HCT116 (cell line): ENCODE measurements around the gene AGPAT3. TPM values are rescaled to one million over a fixed set of nuclear protein-coding genes. Genes with fewer than 3 reads are reported as not detected.

Experiments used
- ATAC-seq: fragments of 200-7000 bp; cut with Tn5 transposase; 2 replicates; pipeline ENCODE4 v1.9.1; 2020; ENCODE audit warnings: mild to moderate bottlenecking, moderate library complexity
- BruUV-seq: library from RNA; stranded (reverse); fragments of 400-500 nt; replicated peaks from 2 replicates; lab custom pipeline; 2021; lab: Mats Ljungman, UMichigan
- CTCF ChIA-PET: fragments of 300-600 bp; sonication (Branson Sonifier 250); formaldehyde crosslinking; loops from one replicate; lab custom pipeline; 2021; ENCODE audit warnings: antibody characterized with exemption; lab: Charles Lee
- POLR2A ChIA-PET: fragments of 300-600, 350-600 bp; sonication (Branson Sonifier 250); formaldehyde crosslinking; loops from one replicate; lab custom pipeline; 2021; ENCODE audit warnings: antibody characterized with exemption; lab: Charles Lee
- RAD21 ChIA-PET, 2 experiments: fragments of 300-600 bp; sonication (Branson Sonifier 250); formaldehyde crosslinking; loops; one replicate each; lab custom pipeline; 2023; ENCODE audit warnings: low total read pairs in 2 of 2; ENCODE audit not compliant: uncharacterized antibody in 2 of 2, unreplicated experiment in 2 of 2, low non-redundant PET in 1 of 2; lab: Charles Lee
- DNase-seq: peaks from one replicate; pipeline ENCODE4 v3.0.0-alpha.2; 2010; ENCODE audit warnings: low read depth, low spot score
- H2AFZ ChIP-seq: fragments of 200-600 bp; shearing (Covaris generic), sonication (generic); 2 replicates; pipeline ENCODE4 v1.6.1; 2017; ENCODE audit warnings: low read depth, mixed run types, mixed read lengths, antibody characterized with exemption, low read length; ENCODE audit not compliant: poor library complexity, severe bottlenecking
- H3K27ac ChIP-seq: 2 replicates; pipeline ENCODE4 v1.5.1; 2012; ENCODE audit warnings: low read depth, low read length
- H3K27me3 ChIP-seq: fragments of 200-600 bp; sonication (generic); 2 replicates; pipeline ENCODE4 v1.6.1; 2016; ENCODE audit warnings: mixed run types, low read length, mixed read lengths; ENCODE audit not compliant: insufficient read depth
- H3K36me3 ChIP-seq, 2 experiments: fragments of 200-500 bp in 1 of 2; fragments of 200-600 bp in 1 of 2; sonication (Bioruptor generic) in 1 of 2; sonication (generic) in 1 of 2; 2 replicates each; pipeline versions ENCODE4 v1.5.1 to v1.6.1; 2014 to 2016; ENCODE audit warnings: low read length in 2 of 2, inconsistent platforms in 1 of 2, mixed read lengths in 1 of 2, mixed run types in 1 of 2; ENCODE audit not compliant: insufficient read depth in 2 of 2, control insufficient read depth in 1 of 2
- H3K4me1 ChIP-seq, 2 experiments: fragments of 200-600 bp in 1 of 2; sonication (generic) in 1 of 2; 2 replicates each; pipeline versions ENCODE4 v1.5.1 to v1.6.1; 2012 to 2017; ENCODE audit warnings: low read length in 2 of 2, inconsistent platforms in 1 of 2, mild to moderate bottlenecking in 1 of 2, mixed read lengths in 1 of 2, mixed run types in 1 of 2, moderate library complexity in 1 of 2; ENCODE audit not compliant: insufficient read depth in 2 of 2, control insufficient read depth in 1 of 2
- H3K4me2 ChIP-seq: fragments of 200-600 bp; sonication (generic); 2 replicates; pipeline ENCODE4 v1.6.1; 2017; ENCODE audit warnings: mixed run types, low read length, mixed read lengths
- H3K4me3 ChIP-seq, 2 experiments: fragments of 200-600 bp in 1 of 2; sonication (generic) in 1 of 2; replicated peaks in 1 of 2; 2 replicates each; pipeline ENCODE4 v1.5.1; 2011 to 2016; ENCODE audit warnings: low read length in 2 of 2, control low read depth in 1 of 2, low read depth in 1 of 2, mild to moderate bottlenecking in 1 of 2, mixed read lengths in 1 of 2, mixed run types in 1 of 2
- H3K79me2 ChIP-seq: fragments of 200-600 bp; sonication (generic); 2 replicates; pipeline ENCODE4 v1.6.1; 2017; ENCODE audit warnings: mild to moderate bottlenecking, mixed run types, low read length, moderate library complexity, mixed read lengths; ENCODE audit not compliant: insufficient read depth
- H3K9ac ChIP-seq: fragments of 200-600 bp; sonication (generic); 2 replicates; pipeline ENCODE4 v1.6.1; 2016; ENCODE audit warnings: low read length, mixed read lengths
- H3K9me2 ChIP-seq: fragments of 200-600 bp; sonication (generic), shearing (Covaris generic); 2 replicates; pipeline ENCODE4 v1.6.1; 2017; ENCODE audit warnings: mixed run types, mild to moderate bottlenecking, moderate library complexity; ENCODE audit not compliant: insufficient read depth
- H3K9me3 ChIP-seq, 2 experiments: fragments of 200-500 bp in 1 of 2; fragments of 200-600 bp in 1 of 2; sonication (Bioruptor generic) in 1 of 2; sonication (generic) in 1 of 2; 2 replicates each; pipeline ENCODE4 v1.6.1; 2014 to 2017; ENCODE audit warnings: low read length in 2 of 2, mixed read lengths in 2 of 2, inconsistent platforms in 1 of 2, low read depth in 1 of 2, mild to moderate bottlenecking in 1 of 2, mixed run types in 1 of 2, moderate library complexity in 1 of 2; ENCODE audit not compliant: control insufficient read depth in 1 of 2, insufficient read depth in 1 of 2
- H4K20me1 ChIP-seq: fragments of 200-600 bp; sonication (generic), shearing (Covaris generic); 2 replicates; pipeline ENCODE4 v1.6.1; 2017; ENCODE audit warnings: mixed run types, mild to moderate bottlenecking, moderate library complexity; ENCODE audit not compliant: insufficient read depth
- CBX3 ChIP-seq: IDR thresholded peaks from 2 replicates; pipeline ENCODE4 v1.6.1; 2012; ENCODE audit warnings: low read depth
- CEBPB ChIP-seq: IDR thresholded peaks from 2 replicates; pipeline ENCODE4 v1.6.1; 2012; ENCODE audit warnings: low read depth
- EGR1 ChIP-seq: IDR thresholded peaks from 2 replicates; pipeline ENCODE4 v1.6.1; 2012; ENCODE audit warnings: low read depth
- EZH2phosphoT487 ChIP-seq: fragments of 200-600 bp; IDR thresholded peaks from 2 replicates; pipeline ENCODE4 v1.6.1; 2018; ENCODE audit warnings: antibody characterized with exemption, borderline replicate concordance
- FOSL1 ChIP-seq: IDR thresholded peaks from 2 replicates; pipeline ENCODE4 v1.6.1; 2012; ENCODE audit warnings: low read depth
- JUND ChIP-seq: IDR thresholded peaks from 2 replicates; pipeline ENCODE4 v1.6.1; 2012
- POLR2A ChIP-seq: IDR thresholded peaks from 2 replicates; pipeline ENCODE4 v1.7.0; 2011; ENCODE audit warnings: borderline replicate concordance; ENCODE audit not compliant: insufficient read depth, insufficient read length; ENCODE audit errors: extremely low read depth
- RAD21 ChIP-seq: IDR thresholded peaks from 2 replicates; pipeline ENCODE4 v1.6.1; 2012; ENCODE audit warnings: low read depth, mild to moderate bottlenecking
- SIN3A ChIP-seq: IDR thresholded peaks from 2 replicates; pipeline ENCODE4 v1.6.1; 2012; ENCODE audit warnings: low read depth
- SP1 ChIP-seq: IDR thresholded peaks from 2 replicates; pipeline ENCODE4 v1.6.1; 2012; ENCODE audit warnings: low read depth
- SRF ChIP-seq: IDR thresholded peaks from 2 replicates; pipeline ENCODE4 v1.6.1; 2012; ENCODE audit warnings: low read depth
- TCF7L2 ChIP-seq: IDR thresholded peaks from 2 replicates; pipeline ENCODE4 v1.7.0; 2011; ENCODE audit warnings: borderline replicate concordance, inconsistent platforms; ENCODE audit not compliant: insufficient read depth, insufficient read length; ENCODE audit errors: extremely low read depth
- YY1 ChIP-seq: IDR thresholded peaks from 2 replicates; pipeline ENCODE4 v1.6.1; 2011; ENCODE audit warnings: low read length, low read depth, moderate library complexity, mild to moderate bottlenecking; ENCODE audit not compliant: insufficient replicate concordance; ENCODE audit errors: extremely low read depth
- ZFX ChIP-seq: fragments of 450-650 bp; IDR thresholded peaks from 2 replicates; pipeline ENCODE4 v1.6.1; 2017
- ZNF274 ChIP-seq: fragments of 200-500 bp; sonication (Bioruptor generic); IDR thresholded peaks from 2 replicates; pipeline ENCODE4 v1.6.1; 2014; ENCODE audit warnings: mild to moderate bottlenecking, low read depth, low read length, inconsistent platforms
- intact Hi-C: fragments of 100-400 bp; cut with micrococcal nuclease; formaldehyde crosslinking; loops from 2 replicates; pipeline ENCODE4 v1.10.0; 2022
- total RNA-seq: library from RNA; stranded (reverse); gene quantifications from one replicate; pipeline ENCODE4 v1.2.1, GENCODE V29; 2021; ENCODE audit not compliant: unreplicated experiment
- TF ChIP-seq, protein P1 (sequence below): IDR thresholded peaks from 2 replicates; pipeline ENCODE4 v1.6.1; 2012
- TF ChIP-seq, protein P2 (sequence below), 3 experiments: fragments of 200-600 bp in 1 of 3; sonication (generic) in 1 of 3; IDR thresholded peaks in 2 of 3; conservative IDR thresholded peaks in 1 of 3; 2 replicates each; pipeline ENCODE4 v1.5.1; 2012 to 2017; ENCODE audit warnings: low read depth in 2 of 3, low read length in 2 of 3, antibody characterized with exemption in 1 of 3, borderline replicate concordance in 1 of 3, control low read depth in 1 of 3, mild to moderate bottlenecking in 1 of 3, mixed read lengths in 1 of 3, mixed run types in 1 of 3, moderate library complexity in 1 of 3; ENCODE audit not compliant: insufficient read depth in 1 of 3
- TF ChIP-seq, protein P3 (sequence below): IDR thresholded peaks from 2 replicates; pipeline ENCODE4 v1.6.1; 2012
- TF ChIP-seq, protein P4 (sequence below): IDR thresholded peaks from 2 replicates; pipeline ENCODE4 v1.6.1; 2011; ENCODE audit warnings: mild to moderate bottlenecking, low read length, moderate library complexity; ENCODE audit not compliant: insufficient replicate concordance; ENCODE audit errors: extremely low read depth
- TF ChIP-seq, protein P5 (sequence below): IDR thresholded peaks from 2 replicates; pipeline ENCODE4 v1.6.1; 2012; ENCODE audit warnings: low read depth

AGPAT3 gene
- total RNA-seq, 1 experiment from 2014 or later, result 54.1 TPM

DNA sequence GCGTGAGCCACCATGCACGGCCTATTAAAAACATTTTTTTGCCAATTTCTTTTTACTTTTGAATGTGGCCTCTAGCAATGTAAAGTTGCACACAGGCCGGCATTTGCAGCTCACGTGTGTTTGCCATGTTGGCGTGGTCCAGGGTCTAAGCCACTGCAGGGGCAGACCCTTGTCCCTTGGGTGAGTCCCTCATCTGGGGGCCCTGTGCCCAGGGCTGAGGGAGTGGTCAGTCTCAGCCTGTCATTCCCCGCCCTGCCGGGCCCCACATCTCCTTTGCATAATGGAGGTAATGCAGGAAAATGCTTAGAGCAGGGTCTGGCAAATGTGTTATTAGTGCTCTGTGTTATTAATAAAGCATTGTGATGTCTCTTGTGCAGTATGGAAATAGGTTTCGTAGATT lies 16.9 kb downstream of the AGPAT3 start:
- Histone ChIP-seq H3K4me3 (no peak overlapping the region), H3K4me1 (peaks cover 46 to 66% of the 10 kb centered on the region in 2 experiments), H3K4me2 (no peak overlapping the region), H3K36me3 (no peaks in the 10 kb centered on the region), H4K20me1 (0 out of 2 replicates have a peak, but pooled peaks cover 3% of the 10 kb centered on the region), H2AFZ (no peak overlapping the region), H3K27ac (no peak overlapping the region), H3K9ac (no peak overlapping the region), H3K27me3 (no peaks in the 10 kb centered on the region), H3K9me3 (no peaks in the 10 kb centered on the region), H3K79me2 (peaks cover 18% of the 10 kb centered on the region; the same call in 1 of the 2 replicates), H3K9me2 (no peaks in the 10 kb centered on the region)
- DNase-seq (no peak), ATAC-seq (no peak)
- ChIA-PET RAD21 (no interaction called here), CTCF (no interaction called here), POLR2A (no interaction called here)
- TF ChIP-seq, protein P1, sequence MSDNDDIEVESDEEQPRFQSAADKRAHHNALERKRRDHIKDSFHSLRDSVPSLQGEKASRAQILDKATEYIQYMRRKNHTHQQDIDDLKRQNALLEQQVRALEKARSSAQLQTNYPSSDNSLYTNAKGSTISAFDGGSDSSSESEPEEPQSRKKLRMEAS, result no peak
- TF ChIP-seq, protein P2, sequence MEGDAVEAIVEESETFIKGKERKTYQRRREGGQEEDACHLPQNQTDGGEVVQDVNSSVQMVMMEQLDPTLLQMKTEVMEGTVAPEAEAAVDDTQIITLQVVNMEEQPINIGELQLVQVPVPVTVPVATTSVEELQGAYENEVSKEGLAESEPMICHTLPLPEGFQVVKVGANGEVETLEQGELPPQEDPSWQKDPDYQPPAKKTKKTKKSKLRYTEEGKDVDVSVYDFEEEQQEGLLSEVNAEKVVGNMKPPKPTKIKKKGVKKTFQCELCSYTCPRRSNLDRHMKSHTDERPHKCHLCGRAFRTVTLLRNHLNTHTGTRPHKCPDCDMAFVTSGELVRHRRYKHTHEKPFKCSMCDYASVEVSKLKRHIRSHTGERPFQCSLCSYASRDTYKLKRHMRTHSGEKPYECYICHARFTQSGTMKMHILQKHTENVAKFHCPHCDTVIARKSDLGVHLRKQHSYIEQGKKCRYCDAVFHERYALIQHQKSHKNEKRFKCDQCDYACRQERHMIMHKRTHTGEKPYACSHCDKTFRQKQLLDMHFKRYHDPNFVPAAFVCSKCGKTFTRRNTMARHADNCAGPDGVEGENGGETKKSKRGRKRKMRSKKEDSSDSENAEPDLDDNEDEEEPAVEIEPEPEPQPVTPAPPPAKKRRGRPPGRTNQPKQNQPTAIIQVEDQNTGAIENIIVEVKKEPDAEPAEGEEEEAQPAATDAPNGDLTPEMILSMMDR (IDR thresholded peaks at IDR 0.05 in 2 of 3, conservative IDR thresholded peaks at IDR 0.05 in 1 of 3; ENCODE audit: borderline replicate concordance in 1 of 3, insufficient read depth in 1 of 3, low read depth in 2 of 3, low read length in 2 of 3), result no peak
- TF ChIP-seq TCF7L2, result no peak
- TF ChIP-seq, protein P3, sequence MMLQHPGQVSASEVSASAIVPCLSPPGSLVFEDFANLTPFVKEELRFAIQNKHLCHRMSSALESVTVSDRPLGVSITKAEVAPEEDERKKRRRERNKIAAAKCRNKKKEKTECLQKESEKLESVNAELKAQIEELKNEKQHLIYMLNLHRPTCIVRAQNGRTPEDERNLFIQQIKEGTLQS, result no peak
- no peak for TF ChIP-seq SRF
- TF ChIP-seq SP1, result no peak
- no peak for TF ChIP-seq ZNF274
- TF ChIP-seq CEBPB, result no peak
- TF ChIP-seq JUND, result no peak
- TF ChIP-seq, protein P4, sequence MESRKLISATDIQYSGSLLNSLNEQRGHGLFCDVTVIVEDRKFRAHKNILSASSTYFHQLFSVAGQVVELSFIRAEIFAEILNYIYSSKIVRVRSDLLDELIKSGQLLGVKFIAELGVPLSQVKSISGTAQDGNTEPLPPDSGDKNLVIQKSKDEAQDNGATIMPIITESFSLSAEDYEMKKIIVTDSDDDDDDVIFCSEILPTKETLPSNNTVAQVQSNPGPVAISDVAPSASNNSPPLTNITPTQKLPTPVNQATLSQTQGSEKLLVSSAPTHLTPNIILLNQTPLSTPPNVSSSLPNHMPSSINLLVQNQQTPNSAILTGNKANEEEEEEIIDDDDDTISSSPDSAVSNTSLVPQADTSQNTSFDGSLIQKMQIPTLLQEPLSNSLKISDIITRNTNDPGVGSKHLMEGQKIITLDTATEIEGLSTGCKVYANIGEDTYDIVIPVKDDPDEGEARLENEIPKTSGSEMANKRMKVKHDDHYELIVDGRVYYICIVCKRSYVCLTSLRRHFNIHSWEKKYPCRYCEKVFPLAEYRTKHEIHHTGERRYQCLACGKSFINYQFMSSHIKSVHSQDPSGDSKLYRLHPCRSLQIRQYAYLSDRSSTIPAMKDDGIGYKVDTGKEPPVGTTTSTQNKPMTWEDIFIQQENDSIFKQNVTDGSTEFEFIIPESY, result no peak
- TF ChIP-seq FOSL1, result no peak
- TF ChIP-seq YY1, result no peak
- TF ChIP-seq EGR1, result no peak
- no peak for TF ChIP-seq SIN3A
- no peak for TF ChIP-seq EZH2phosphoT487
- TF ChIP-seq POLR2A, result no peak
- TF ChIP-seq RAD21, result no peak
- TF ChIP-seq, protein P5, sequence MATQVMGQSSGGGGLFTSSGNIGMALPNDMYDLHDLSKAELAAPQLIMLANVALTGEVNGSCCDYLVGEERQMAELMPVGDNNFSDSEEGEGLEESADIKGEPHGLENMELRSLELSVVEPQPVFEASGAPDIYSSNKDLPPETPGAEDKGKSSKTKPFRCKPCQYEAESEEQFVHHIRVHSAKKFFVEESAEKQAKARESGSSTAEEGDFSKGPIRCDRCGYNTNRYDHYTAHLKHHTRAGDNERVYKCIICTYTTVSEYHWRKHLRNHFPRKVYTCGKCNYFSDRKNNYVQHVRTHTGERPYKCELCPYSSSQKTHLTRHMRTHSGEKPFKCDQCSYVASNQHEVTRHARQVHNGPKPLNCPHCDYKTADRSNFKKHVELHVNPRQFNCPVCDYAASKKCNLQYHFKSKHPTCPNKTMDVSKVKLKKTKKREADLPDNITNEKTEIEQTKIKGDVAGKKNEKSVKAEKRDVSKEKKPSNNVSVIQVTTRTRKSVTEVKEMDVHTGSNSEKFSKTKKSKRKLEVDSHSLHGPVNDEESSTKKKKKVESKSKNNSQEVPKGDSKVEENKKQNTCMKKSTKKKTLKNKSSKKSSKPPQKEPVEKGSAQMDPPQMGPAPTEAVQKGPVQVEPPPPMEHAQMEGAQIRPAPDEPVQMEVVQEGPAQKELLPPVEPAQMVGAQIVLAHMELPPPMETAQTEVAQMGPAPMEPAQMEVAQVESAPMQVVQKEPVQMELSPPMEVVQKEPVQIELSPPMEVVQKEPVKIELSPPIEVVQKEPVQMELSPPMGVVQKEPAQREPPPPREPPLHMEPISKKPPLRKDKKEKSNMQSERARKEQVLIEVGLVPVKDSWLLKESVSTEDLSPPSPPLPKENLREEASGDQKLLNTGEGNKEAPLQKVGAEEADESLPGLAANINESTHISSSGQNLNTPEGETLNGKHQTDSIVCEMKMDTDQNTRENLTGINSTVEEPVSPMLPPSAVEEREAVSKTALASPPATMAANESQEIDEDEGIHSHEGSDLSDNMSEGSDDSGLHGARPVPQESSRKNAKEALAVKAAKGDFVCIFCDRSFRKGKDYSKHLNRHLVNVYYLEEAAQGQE, result no peak
- TF ChIP-seq CBX3, result no peak
- no peak for TF ChIP-seq ZFX
- intact Hi-C loops, result no loop called here
- no TSS peak for BruUV-seq
